HepG2 (cell line): ENCODE measurements around the gene MARK2. TPM values are rescaled to one million over a fixed set of nuclear protein-coding genes. Genes with fewer than 3 reads are reported as not detected.

Source experiments
- BRD4 ChIP-seq: sonication (generic); formaldehyde crosslinking; IDR thresholded peaks from 2 replicates; pipeline ENCODE4 v1.4.0; 2020; ENCODE audit warnings: missing genetic modification reagents
- HES4 ChIP-seq: sonication (generic); formaldehyde crosslinking; IDR thresholded peaks from 2 replicates; pipeline ENCODE4 v1.9.0; 2021; ENCODE audit warnings: mild to moderate bottlenecking, missing genetic modification reagents, borderline replicate concordance
- KLF13 ChIP-seq: sonication (generic); formaldehyde crosslinking; IDR thresholded peaks from 2 replicates; pipeline ENCODE4 v1.4.0; 2020; ENCODE audit warnings: mild to moderate bottlenecking, missing genetic modification reagents
- MBD4 ChIP-seq: IDR thresholded peaks from 2 replicates; pipeline ENCODE4 v1.6.1; 2012; ENCODE audit warnings: low read length, inconsistent platforms, borderline replicate concordance
- MTA1 ChIP-seq: sonication (generic); formaldehyde crosslinking; IDR thresholded peaks from 2 replicates; pipeline ENCODE4 v1.4.0; 2020; ENCODE audit warnings: missing genetic modification reagents, mild to moderate bottlenecking, borderline replicate concordance
- NR3C1 ChIP-seq: sonication (generic); formaldehyde crosslinking; IDR thresholded peaks from 2 replicates; pipeline ENCODE4 v1.4.0; 2020; ENCODE audit warnings: missing genetic modification reagents
- POLR2G ChIP-seq: fragments of 200-400 bp; formaldehyde crosslinking; IDR thresholded peaks from 2 replicates; pipeline ENCODE4 v1.6.1; 2018; ENCODE audit warnings: mild to moderate bottlenecking, low read depth, low read length, moderate library complexity
- RAD51 ChIP-seq: fragments of 450-650 bp; IDR thresholded peaks from 2 replicates; pipeline ENCODE4 v1.6.1; 2016; ENCODE audit warnings: borderline replicate concordance
- SMAD9 ChIP-seq: sonication (generic); formaldehyde crosslinking; IDR thresholded peaks from 2 replicates; pipeline ENCODE4 v1.5.1; 2020; ENCODE audit warnings: mild to moderate bottlenecking, missing genetic modification reagents
- SMARCC2 ChIP-seq: fragments of 450-650 bp; IDR thresholded peaks from 2 replicates; pipeline ENCODE4 v1.6.1; 2017; ENCODE audit warnings: antibody characterized with exemption, mild to moderate bottlenecking
- SPEN ChIP-seq: sonication (generic); formaldehyde crosslinking; IDR thresholded peaks from 2 replicates; pipeline ENCODE4 v1.5.1; 2020; ENCODE audit warnings: low read depth, mild to moderate bottlenecking, missing genetic modification reagents
- YEATS4 ChIP-seq: sonication (generic); formaldehyde crosslinking; IDR thresholded peaks from 2 replicates; pipeline ENCODE4 v1.4.0; 2020; ENCODE audit warnings: missing genetic modification reagents, borderline replicate concordance
- ZMYM4 ChIP-seq: sonication (generic); formaldehyde crosslinking; IDR thresholded peaks from 2 replicates; pipeline ENCODE4 v1.8.1; 2023; ENCODE audit warnings: mild to moderate bottlenecking, missing genetic modification reagents
- ZNF335 ChIP-seq: sonication (generic); formaldehyde crosslinking; IDR thresholded peaks from 2 replicates; pipeline ENCODE4 v1.4.0; 2020; ENCODE audit warnings: missing genetic modification reagents
- ZNF678 ChIP-seq: sonication (generic); formaldehyde crosslinking; IDR thresholded peaks from 2 replicates; pipeline ENCODE4 v1.4.0; 2020; ENCODE audit warnings: mild to moderate bottlenecking, missing genetic modification reagents
- polyA plus RNA-seq, 8 experiments: library from polyadenylated mRNA; depleted of rRNA in 3 of 8; stranded (reverse) in 7 of 8; unstranded in 1 of 8; fragments of >200 nt; fragmentation: Illumina TruSeq in 4 of 8; extraction: Trizol in 4 of 8; gene quantifications; 2 replicates each; pipeline versions ENCODE4 v1.2.1 to v1.2.3, GENCODE V29; 2011 to 2016; ENCODE audit warnings: low read depth in 4 of 8, missing spikeins in 1 of 8, mixed read lengths in 1 of 8; ENCODE audit not compliant: insufficient read depth in 1 of 8
- total RNA-seq, 5 experiments: library from RNA; depleted of rRNA; stranded (reverse); fragments of >200 nt; fragmentation: Illumina TruSeq; extraction: Trizol; gene quantifications; 2 replicates each; pipeline ENCODE4 v1.2.3, GENCODE V29; 2016; ENCODE audit warnings: low read depth in 1 of 5
- TF ChIP-seq, protein P1 (sequence below): sonication (generic); formaldehyde crosslinking; IDR thresholded peaks from 2 replicates; pipeline ENCODE4 v1.5.0; 2020; ENCODE audit warnings: mild to moderate bottlenecking, missing genetic modification reagents, borderline replicate concordance
- TF ChIP-seq, protein P2 (sequence below): sonication (generic); formaldehyde crosslinking; IDR thresholded peaks from 2 replicates; pipeline ENCODE4 v1.8.0; 2022; ENCODE audit warnings: low read depth, missing genetic modification reagents
- TF ChIP-seq, protein P3 (sequence below): sonication (generic); formaldehyde crosslinking; IDR thresholded peaks from 2 replicates; pipeline ENCODE4 v1.4.0; 2020; ENCODE audit warnings: missing genetic modification reagents, borderline replicate concordance
- TF ChIP-seq, protein P4 (sequence below): IDR thresholded peaks from 2 replicates; pipeline ENCODE4 v1.6.1; 2018; ENCODE audit warnings: missing genetic modification reagents, mild to moderate bottlenecking, missing compliant biosample characterization

The MARK2 gene
- total and polyA plus RNA-seq, 2 of the 13 experiments (the other 11 are each of a cell fraction or from before 2014, with no cell fraction given) = 13.5 to 13.9 TPM

DNA sequence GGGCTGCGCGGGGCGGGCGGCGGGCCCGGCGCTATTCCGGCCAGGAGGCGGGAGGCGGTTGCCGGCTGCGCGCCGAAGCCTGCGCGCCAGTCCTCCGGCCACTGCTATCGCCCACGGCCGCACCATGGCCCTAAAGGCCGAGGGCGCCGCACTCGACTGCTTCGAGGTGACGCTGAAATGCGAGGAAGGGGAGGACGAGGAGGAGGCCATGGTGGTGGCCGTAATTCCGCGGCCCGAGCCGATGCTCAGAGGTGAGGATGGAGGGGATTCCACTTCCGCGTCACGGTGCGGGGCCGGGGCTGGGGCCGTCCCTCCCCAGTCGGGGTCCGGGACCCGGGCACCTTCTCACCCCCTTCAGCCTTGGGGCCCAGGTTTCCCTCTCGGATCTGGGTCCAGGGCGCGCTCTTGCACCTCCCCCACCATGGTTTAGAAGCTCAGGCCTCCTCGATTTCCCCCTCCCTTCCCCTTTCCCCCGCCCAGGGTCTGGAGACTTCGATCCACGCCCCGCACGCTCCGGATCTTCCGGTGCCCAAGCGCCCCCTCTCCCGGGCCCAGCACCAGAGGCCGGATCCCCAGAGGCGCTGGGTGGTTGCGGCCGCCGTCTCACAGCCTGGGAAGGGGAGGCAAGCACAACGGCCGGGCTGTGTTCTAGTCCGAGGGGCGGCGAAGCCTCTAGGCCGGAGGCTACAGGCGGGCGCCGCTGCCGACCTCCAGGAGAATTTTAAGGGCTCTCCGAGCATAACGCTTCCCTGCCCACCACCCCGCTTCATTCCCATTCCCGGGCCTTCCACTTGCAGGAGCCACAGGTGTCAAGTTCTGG is 25.1 kb upstream of the MARK2 start (continued):
- TF ChIP-seq, protein P1, sequence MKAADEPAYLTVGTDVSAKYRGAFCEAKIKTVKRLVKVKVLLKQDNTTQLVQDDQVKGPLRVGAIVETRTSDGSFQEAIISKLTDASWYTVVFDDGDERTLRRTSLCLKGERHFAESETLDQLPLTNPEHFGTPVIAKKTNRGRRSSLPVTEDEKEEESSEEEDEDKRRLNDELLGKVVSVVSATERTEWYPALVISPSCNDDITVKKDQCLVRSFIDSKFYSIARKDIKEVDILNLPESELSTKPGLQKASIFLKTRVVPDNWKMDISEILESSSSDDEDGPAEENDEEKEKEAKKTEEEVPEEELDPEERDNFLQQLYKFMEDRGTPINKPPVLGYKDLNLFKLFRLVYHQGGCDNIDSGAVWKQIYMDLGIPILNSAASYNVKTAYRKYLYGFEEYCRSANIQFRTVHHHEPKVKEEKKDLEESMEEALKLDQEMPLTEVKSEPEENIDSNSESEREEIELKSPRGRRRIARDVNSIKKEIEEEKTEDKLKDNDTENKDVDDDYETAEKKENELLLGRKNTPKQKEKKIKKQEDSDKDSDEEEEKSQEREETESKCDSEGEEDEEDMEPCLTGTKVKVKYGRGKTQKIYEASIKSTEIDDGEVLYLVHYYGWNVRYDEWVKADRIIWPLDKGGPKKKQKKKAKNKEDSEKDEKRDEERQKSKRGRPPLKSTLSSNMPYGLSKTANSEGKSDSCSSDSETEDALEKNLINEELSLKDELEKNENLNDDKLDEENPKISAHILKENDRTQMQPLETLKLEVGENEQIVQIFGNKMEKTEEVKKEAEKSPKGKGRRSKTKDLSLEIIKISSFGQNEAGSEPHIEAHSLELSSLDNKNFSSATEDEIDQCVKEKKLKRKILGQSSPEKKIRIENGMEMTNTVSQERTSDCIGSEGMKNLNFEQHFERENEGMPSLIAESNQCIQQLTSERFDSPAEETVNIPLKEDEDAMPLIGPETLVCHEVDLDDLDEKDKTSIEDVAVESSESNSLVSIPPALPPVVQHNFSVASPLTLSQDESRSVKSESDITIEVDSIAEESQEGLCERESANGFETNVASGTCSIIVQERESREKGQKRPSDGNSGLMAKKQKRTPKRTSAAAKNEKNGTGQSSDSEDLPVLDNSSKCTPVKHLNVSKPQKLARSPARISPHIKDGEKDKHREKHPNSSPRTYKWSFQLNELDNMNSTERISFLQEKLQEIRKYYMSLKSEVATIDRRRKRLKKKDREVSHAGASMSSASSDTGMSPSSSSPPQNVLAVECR (CRISPR knock-in tag) = peak; percentile 61
- TF ChIP-seq ZNF678 (CRISPR knock-in tag) (peak; percentile 79), NR3C1 (CRISPR knock-in tag) (no peak), YEATS4 (CRISPR knock-in tag) (peak; percentile 4; the same call in 1 of the 2 replicates), KLF13 (CRISPR knock-in tag) (no peak), SPEN (CRISPR knock-in tag) (peak; percentile 67; the same call in 1 of the 2 replicates), BRD4 (CRISPR knock-in tag) (no peak), MTA1 (CRISPR knock-in tag) (0 out of 2 replicates have a peak, but pooled peaks have one; percentile 49), SMAD9 (CRISPR knock-in tag) (0 out of 2 replicates have a peak, but pooled peaks have one; percentile 47), ZNF335 (CRISPR knock-in tag) (no peak), SMARCC2 (no peak), HES4 (CRISPR knock-in tag) (no peak; the same call in 1 of the 2 replicates), MBD4 (no peak), POLR2G (0 out of 2 replicates have a peak, but pooled peaks have one; percentile 11), RAD51 (no peak), ZMYM4 (CRISPR knock-in tag) (peak; percentile 16; the same call in 1 of the 2 replicates)
- TF ChIP-seq, protein P2, sequence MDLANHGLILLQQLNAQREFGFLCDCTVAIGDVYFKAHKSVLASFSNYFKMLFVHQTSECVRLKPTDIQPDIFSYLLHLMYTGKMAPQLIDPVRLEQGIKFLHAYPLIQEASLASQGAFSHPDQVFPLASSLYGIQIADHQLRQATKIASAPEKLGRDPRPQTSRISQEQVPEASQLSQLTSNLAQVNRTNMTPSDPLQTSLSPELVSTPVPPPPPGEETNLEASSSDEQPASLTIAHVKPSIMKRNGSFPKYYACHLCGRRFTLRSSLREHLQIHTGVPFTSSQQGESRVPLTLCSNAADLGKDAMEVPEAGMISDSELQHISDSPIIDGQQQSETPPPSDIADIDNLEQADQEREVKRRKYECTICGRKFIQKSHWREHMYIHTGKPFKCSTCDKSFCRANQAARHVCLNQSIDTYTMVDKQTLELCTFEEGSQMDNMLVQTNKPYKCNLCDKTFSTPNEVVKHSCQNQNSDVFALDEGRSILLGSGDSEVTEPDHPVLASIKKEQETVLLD (CRISPR knock-in tag) = peak; percentile 63
- TF ChIP-seq, protein P3, sequence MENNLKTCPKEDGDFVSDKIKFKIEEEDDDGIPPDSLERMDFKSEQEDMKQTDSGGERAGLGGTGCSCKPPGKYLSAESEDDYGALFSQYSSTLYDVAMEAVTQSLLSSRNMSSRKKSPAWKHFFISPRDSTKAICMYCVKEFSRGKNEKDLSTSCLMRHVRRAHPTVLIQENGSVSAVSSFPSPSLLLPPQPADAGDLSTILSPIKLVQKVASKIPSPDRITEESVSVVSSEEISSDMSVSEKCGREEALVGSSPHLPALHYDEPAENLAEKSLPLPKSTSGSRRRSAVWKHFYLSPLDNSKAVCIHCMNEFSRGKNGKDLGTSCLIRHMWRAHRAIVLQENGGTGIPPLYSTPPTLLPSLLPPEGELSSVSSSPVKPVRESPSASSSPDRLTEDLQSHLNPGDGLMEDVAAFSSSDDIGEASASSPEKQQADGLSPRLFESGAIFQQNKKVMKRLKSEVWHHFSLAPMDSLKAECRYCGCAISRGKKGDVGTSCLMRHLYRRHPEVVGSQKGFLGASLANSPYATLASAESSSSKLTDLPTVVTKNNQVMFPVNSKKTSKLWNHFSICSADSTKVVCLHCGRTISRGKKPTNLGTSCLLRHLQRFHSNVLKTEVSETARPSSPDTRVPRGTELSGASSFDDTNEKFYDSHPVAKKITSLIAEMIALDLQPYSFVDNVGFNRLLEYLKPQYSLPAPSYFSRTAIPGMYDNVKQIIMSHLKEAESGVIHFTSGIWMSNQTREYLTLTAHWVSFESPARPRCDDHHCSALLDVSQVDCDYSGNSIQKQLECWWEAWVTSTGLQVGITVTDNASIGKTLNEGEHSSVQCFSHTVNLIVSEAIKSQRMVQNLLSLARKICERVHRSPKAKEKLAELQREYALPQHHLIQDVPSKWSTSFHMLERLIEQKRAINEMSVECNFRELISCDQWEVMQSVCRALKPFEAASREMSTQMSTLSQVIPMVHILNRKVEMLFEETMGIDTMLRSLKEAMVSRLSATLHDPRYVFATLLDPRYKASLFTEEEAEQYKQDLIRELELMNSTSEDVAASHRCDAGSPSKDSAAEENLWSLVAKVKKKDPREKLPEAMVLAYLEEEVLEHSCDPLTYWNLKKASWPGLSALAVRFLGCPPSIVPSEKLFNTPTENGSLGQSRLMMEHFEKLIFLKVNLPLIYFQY = no peak
- TF ChIP-seq, protein P4, sequence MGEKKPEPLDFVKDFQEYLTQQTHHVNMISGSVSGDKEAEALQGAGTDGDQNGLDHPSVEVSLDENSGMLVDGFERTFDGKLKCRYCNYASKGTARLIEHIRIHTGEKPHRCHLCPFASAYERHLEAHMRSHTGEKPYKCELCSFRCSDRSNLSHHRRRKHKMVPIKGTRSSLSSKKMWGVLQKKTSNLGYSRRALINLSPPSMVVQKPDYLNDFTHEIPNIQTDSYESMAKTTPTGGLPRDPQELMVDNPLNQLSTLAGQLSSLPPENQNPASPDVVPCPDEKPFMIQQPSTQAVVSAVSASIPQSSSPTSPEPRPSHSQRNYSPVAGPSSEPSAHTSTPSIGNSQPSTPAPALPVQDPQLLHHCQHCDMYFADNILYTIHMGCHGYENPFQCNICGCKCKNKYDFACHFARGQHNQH (CRISPR knock-in tag) = no peak
